GM10847 (cell line): ENCODE measurements around the gene NPEPL1.

Source experiments
- POLR2A ChIP-seq: IDR thresholded peaks from 2 replicates; pipeline ENCODE4 v1.6.1; 2011; ENCODE audit not compliant: insufficient read length; ENCODE audit errors: extremely low read depth

Gene NPEPL1

GRCh38 chr20:58654337-58654736 is 38.3 kb upstream of the NPEPL1 start:
- TF ChIP-seq POLR2A: no peak

GRCh38 chr20:58655328-58656107 is 37.1 kb upstream of the NPEPL1 start:
- TF ChIP-seq POLR2A: no peak

- TF ChIP-seq POLR2A: no peak
Observed at GRCh38 chr20:58656831-58657230, 35.8 kb upstream of the NPEPL1 start.

- no peak for TF ChIP-seq POLR2A
Observed at GRCh38 chr20:58657262-58657661, 35.3 kb upstream of the NPEPL1 start.

- no peak for TF ChIP-seq POLR2A
Observed at GRCh38 chr20:58657986-58658385, 34.6 kb upstream of the NPEPL1 start.

- no peak for TF ChIP-seq POLR2A
Observed at GRCh38 chr20:58658760-58659159, 33.8 kb upstream of the NPEPL1 start.

GRCh38 chr20:58659841-58660240 is 32.8 kb upstream of the NPEPL1 start:
- no peak for TF ChIP-seq POLR2A

- TF ChIP-seq POLR2A: no peak
Observed at GRCh38 chr20:58660855-58661597, 31.6 kb upstream of the NPEPL1 start.

GRCh38 chr20:58661598-58662473 is 30.8 kb upstream of the NPEPL1 start:
- no peak for TF ChIP-seq POLR2A

- TF ChIP-seq POLR2A: no peak
Observed at GRCh38 chr20:58664331-58664730, 28.3 kb upstream of the NPEPL1 start.

- no peak for TF ChIP-seq POLR2A
Observed at GRCh38 chr20:58664883-58665282, 27.7 kb upstream of the NPEPL1 start.

GRCh38 chr20:58665606-58666005 is 27.0 kb upstream of the NPEPL1 start:
- TF ChIP-seq POLR2A: no peak

- no peak for TF ChIP-seq POLR2A
Observed at GRCh38 chr20:58666702-58667101, 25.9 kb upstream of the NPEPL1 start.

GRCh38 chr20:58667975-58668374 is 24.6 kb upstream of the NPEPL1 start:
- no peak for TF ChIP-seq POLR2A

- TF ChIP-seq POLR2A: no peak
Observed at GRCh38 chr20:58668901-58669286, 23.7 kb upstream of the NPEPL1 start.
